PC-9 (cell line): ENCODE measurements around the gene MACROD2. TPM values are rescaled to one million over a fixed set of nuclear protein-coding genes. Genes with fewer than 3 reads are reported as not detected.

Experiments
- BruUV-seq: library from RNA; stranded (reverse); fragments of 400-500 nt; replicated peaks from 2 replicates; lab custom pipeline; 2021; lab: Mats Ljungman, UMichigan
- CTCF ChIA-PET: fragments of 300-600 bp; sonication (Branson Sonifier 250); formaldehyde crosslinking; loops from one replicate; lab custom pipeline; 2022; ENCODE audit warnings: antibody characterized with exemption; lab: Charles Lee
- POLR2A ChIA-PET: fragments of 300-600 bp; sonication (Branson Sonifier 250); formaldehyde crosslinking; loops from one replicate; lab custom pipeline; 2022; ENCODE audit warnings: antibody characterized with exemption; ENCODE audit not compliant: unreplicated experiment; lab: Charles Lee
- DNase-seq, 2 experiments: peaks; one replicate each; pipeline versions ENCODE4 v3.0.0 to v3.0.0-alpha.2; 2015 to 2022; ENCODE audit warnings: mixed read lengths in 1 of 2
- H2AFZ ChIP-seq: fragments of 200-600 bp; sonication (generic); 2 replicates; pipeline ENCODE4 v1.8.1; 2017; ENCODE audit warnings: antibody characterized with exemption
- H3F3A ChIP-seq: fragments of 200-600 bp; sonication (generic); 2 replicates; pipeline ENCODE4 v1.8.1; 2017; ENCODE audit warnings: antibody characterized with exemption, mild to moderate bottlenecking, low read depth; ENCODE audit not compliant: insufficient read depth
- H3K27ac ChIP-seq: fragments of 200-600 bp; sonication (generic); 2 replicates; pipeline ENCODE4 v1.6.1; 2016; ENCODE audit warnings: mixed run types
- H3K27me3 ChIP-seq: fragments of 200-600 bp; sonication (generic); 2 replicates; pipeline ENCODE4 v1.6.1; 2016; ENCODE audit warnings: low read depth, mixed run types; ENCODE audit not compliant: insufficient read depth
- H3K36me3 ChIP-seq: fragments of 200-600 bp; sonication (generic); 2 replicates; pipeline ENCODE4 v1.6.1; 2016; ENCODE audit warnings: low read depth, mixed run types
- H3K4me1 ChIP-seq: fragments of 200-600 bp; sonication (generic); replicated peaks from 2 replicates; pipeline ENCODE4 v1.6.1; 2016; ENCODE audit warnings: mixed run types; ENCODE audit not compliant: insufficient read depth
- H3K4me2 ChIP-seq: fragments of 200-600 bp; sonication (generic); 2 replicates; pipeline ENCODE4 v1.6.1; 2017; ENCODE audit warnings: mixed run types
- H3K4me3 ChIP-seq: fragments of 200-600 bp; sonication (generic); 2 replicates; pipeline ENCODE4 v1.6.1; 2016; ENCODE audit warnings: mixed run types
- H3K79me2 ChIP-seq: fragments of 200-600 bp; sonication (generic); 2 replicates; pipeline ENCODE4 v1.6.1; 2017; ENCODE audit warnings: low read depth, mixed run types
- H3K9me2 ChIP-seq: fragments of 200-600 bp; sonication (generic); 2 replicates; pipeline ENCODE4 v1.8.1; 2017; ENCODE audit warnings: mild to moderate bottlenecking; ENCODE audit not compliant: insufficient read depth
- H3K9me3 ChIP-seq: fragments of 200-600 bp; sonication (generic); 2 replicates; pipeline ENCODE4 v1.8.1; 2016; ENCODE audit warnings: low read depth; ENCODE audit not compliant: insufficient read depth
- H4K20me1 ChIP-seq: fragments of 200-600 bp; sonication (generic); 2 replicates; pipeline ENCODE4 v1.8.1; 2017; ENCODE audit not compliant: insufficient read depth
- CTCF ChIP-seq: fragments of 200-600 bp; sonication (generic); conservative IDR thresholded peaks from 2 replicates; pipeline ENCODE4 v1.6.1; 2017; ENCODE audit warnings: mixed run types, antibody characterized with exemption, mild to moderate bottlenecking, moderate library complexity
- EZH2 ChIP-seq: fragments of 200-600 bp; sonication (generic); IDR thresholded peaks from 2 replicates; pipeline ENCODE4 v1.8.0; 2017; ENCODE audit warnings: antibody characterized with exemption, low read depth
- intact Hi-C: fragments of 100-400 bp; cut with micrococcal nuclease; formaldehyde crosslinking; loops from one replicate; pipeline ENCODE4 v1.10.0; 2022; ENCODE audit not compliant: unreplicated experiment
- total RNA-seq: library from RNA; stranded (reverse); gene quantifications from 2 replicates; pipeline ENCODE4 v1.2.3, GENCODE V29; 2021

Gene MACROD2
- total RNA-seq, 1 experiment from 2014 or later = 11.4 TPM

- BruUV-seq = no TSS peak
- Histone ChIP-seq H3K27me3 (no peaks in the 10 kb centered on the region), H3K9me3 (peaks cover 16% of the 10 kb centered on the region), H3F3A (no peaks in the 10 kb centered on the region), H4K20me1 (no peaks in the 10 kb centered on the region), H3K27ac (no peak overlapping the region), H3K4me3 (no peak overlapping the region), H3K4me2 (no peak overlapping the region), H2AFZ (no peak overlapping the region), H3K4me1 (no peaks in the 10 kb centered on the region), H3K9me2 (no peaks in the 10 kb centered on the region), H3K79me2 (no peaks in the 10 kb centered on the region), H3K36me3 (no peaks in the 10 kb centered on the region)
- intact Hi-C loops = no loop called here
- no peak for DNase-seq
- TF ChIP-seq EZH2 = no peak
- TF ChIP-seq CTCF = no peak
- ChIA-PET POLR2A (no interaction called here), CTCF (no interaction called here)
Measured at GRCh38 chr20:15938847-15939246, 1943.5 kb downstream of the MACROD2 start.

GRCh38 chr20:15940127-15940526 is 1944.8 kb downstream of the MACROD2 start:
- BruUV-seq = no TSS peak
- H3K27me3 ChIP-seq = no peaks in the 10 kb centered on the region
- no peaks in the 10 kb centered on the region for H3F3A ChIP-seq
- peaks cover 16% of the 10 kb centered on the region for H3K9me3 ChIP-seq
- POLR2A ChIA-PET = no interaction called here
- H3K4me1 ChIP-seq = no peaks in the 10 kb centered on the region
- CTCF ChIA-PET = interaction anchor here (0.6 kb wide), 1 partner anchor 1571 kb away, joined by 4 read pairs; no protein-coding TSS in a partner anchor
- H2AFZ ChIP-seq = no peak overlapping the region
- H3K36me3 ChIP-seq = no peaks in the 10 kb centered on the region
- intact Hi-C loops = no loop called here
- no peaks in the 10 kb centered on the region for H3K9me2 ChIP-seq
- H3K4me2 ChIP-seq = no peak overlapping the region
- DNase-seq = no peak
- TF ChIP-seq CTCF (no peak), EZH2 (no peak)
- H3K27ac ChIP-seq = no peak overlapping the region
- H3K79me2 ChIP-seq = no peaks in the 10 kb centered on the region
- H3K4me3 ChIP-seq = no peak overlapping the region
- H4K20me1 ChIP-seq = 0 out of 2 replicates have a peak, but pooled peaks cover 3% of the 10 kb centered on the region

GRCh38 chr20:15942130-15942529 is 1946.8 kb downstream of the MACROD2 start:
- no peaks in the 10 kb centered on the region for H3F3A ChIP-seq

More at GRCh38 chr20:15942130-15942529, 1946.8 kb downstream of the MACROD2 start:
- 0 out of 2 replicates have a peak, but pooled peaks cover 3% of the 10 kb centered on the region for H4K20me1 ChIP-seq
- H3K79me2 ChIP-seq = no peaks in the 10 kb centered on the region
- H3K4me1 ChIP-seq = no peaks in the 10 kb centered on the region
- ChIA-PET CTCF (no interaction called here), POLR2A (no interaction called here)
- H3K4me3 ChIP-seq = no peak overlapping the region
- no peaks in the 10 kb centered on the region for H3K27me3 ChIP-seq
- H3K9me2 ChIP-seq = no peaks in the 10 kb centered on the region
- no peak overlapping the region for H3K27ac ChIP-seq
- H2AFZ ChIP-seq = no peak overlapping the region
- peaks cover 13% of the 10 kb centered on the region for H3K9me3 ChIP-seq
- BruUV-seq = no TSS peak
- DNase-seq = peak in 1 of 2 experiments; percentile 78
- H3K36me3 ChIP-seq = no peaks in the 10 kb centered on the region
- H3K4me2 ChIP-seq = no peak overlapping the region
- intact Hi-C loops = no loop called here
- TF ChIP-seq CTCF (no peak), EZH2 (no peak)
